VCaP (cell line): Measurements from ENCODE around the gene OR2B2.
A peak's percentile ranks its signal among the peaks of the same experiment; 100 is the strongest.

ENCODE experiments used
- H3K27ac ChIP-seq: fragments of 450-650 bp; 2 replicates; pipeline ENCODE4 v1.5.1; 2017
- CTCF ChIP-seq: fragments of 450-650 bp; conservative IDR thresholded peaks from 2 replicates; pipeline ENCODE4 v1.5.1; 2017; ENCODE audit warnings: mild to moderate bottlenecking, moderate library complexity

Gene OR2B2

GRCh38 chr6:27897580-27898206 lies 14.5 kb downstream of the OR2B2 start:
- no peak for TF ChIP-seq CTCF
- peak overlapping the region; percentile 36 for H3K27ac ChIP-seq

GRCh38 chr6:27896398-27896796 lies 15.8 kb downstream of the OR2B2 start:
- H3K27ac ChIP-seq = peak overlapping the region; percentile 83
- TF ChIP-seq CTCF = no peak

GRCh38 chr6:27894839-27895762 lies 17.1 kb downstream of the OR2B2 start:
- TF ChIP-seq CTCF = peak; percentile 96
- peak overlapping the region; percentile 83 for H3K27ac ChIP-seq

GRCh38 chr6:27893836-27894807 lies 18.1 kb downstream of the OR2B2 start:
- peak overlapping the region; percentile 83 for H3K27ac ChIP-seq
- no peak for TF ChIP-seq CTCF

- TF ChIP-seq CTCF = no peak
- peak overlapping the region; percentile 83 for H3K27ac ChIP-seq
Observed at GRCh38 chr6:27893059-27893835, 18.9 kb downstream of the OR2B2 start.

GRCh38 chr6:27892649-27893058 lies 19.5 kb downstream of the OR2B2 start:
- H3K27ac ChIP-seq = peak overlapping the region; percentile 83
- no peak for TF ChIP-seq CTCF
